ENCODE measurements around the gene MBD5. TPM values are rescaled to one million over a fixed set of nuclear protein-coding genes. Genes with fewer than 3 reads are reported as not detected.

MBD5 gene
- total RNA-seq, 1 donor: 25.1 TPM

DNA sequence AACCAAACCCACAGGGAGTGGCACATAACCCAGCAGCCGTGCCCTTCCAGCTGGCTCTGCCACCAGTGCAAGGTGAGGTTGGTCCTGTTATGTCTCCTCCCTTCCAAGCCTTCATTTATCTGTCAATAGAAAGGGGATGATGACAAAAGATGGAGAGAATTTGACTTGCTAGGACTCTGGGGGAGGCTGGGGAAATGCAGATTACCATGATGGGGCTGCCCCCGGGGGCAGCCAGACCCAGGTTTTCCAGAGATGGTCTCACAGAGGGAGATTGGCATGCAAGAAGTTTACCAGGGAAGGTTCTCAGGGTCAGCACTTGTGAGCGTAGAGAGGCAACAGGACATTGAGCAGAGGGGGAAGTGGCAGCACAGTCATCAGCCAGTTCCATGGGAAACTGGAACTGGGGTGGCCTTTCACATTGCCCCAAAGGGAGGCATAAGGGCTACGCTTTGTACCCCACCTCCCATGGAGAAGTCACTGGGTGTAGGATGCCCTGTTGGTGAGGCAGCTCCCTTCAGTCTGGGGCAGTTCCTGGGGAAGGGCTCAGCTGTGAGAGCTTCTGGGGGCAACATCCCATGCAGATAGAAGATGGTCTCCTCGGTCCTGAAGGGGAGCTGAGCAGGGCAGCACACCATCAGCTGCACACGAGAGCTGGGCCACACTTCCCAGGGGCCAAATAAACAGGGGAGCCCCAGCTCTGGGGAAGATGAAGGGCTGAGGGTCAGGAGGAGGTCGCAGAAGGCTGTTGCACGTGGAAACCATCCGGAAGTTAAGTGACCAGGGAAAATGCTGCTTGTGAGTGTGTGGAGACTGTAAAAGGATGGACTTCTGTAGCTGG, 505.8 kb downstream of the MBD5 start:
- no peaks in the 10 kb centered on the region for H3K27me3 ChIP-seq (ENCODE audit: insufficient read depth, low read length)
- no peaks in the 10 kb centered on the region for H3K9me3 ChIP-seq (ENCODE audit: low read depth, low read length)
- peaks cover 45% of the 10 kb centered on the region for H3K4me1 ChIP-seq (ENCODE audit: insufficient read depth, low read length)
- H3K4me3 ChIP-seq (ENCODE audit: low read length): no peak overlapping the region

DNA sequence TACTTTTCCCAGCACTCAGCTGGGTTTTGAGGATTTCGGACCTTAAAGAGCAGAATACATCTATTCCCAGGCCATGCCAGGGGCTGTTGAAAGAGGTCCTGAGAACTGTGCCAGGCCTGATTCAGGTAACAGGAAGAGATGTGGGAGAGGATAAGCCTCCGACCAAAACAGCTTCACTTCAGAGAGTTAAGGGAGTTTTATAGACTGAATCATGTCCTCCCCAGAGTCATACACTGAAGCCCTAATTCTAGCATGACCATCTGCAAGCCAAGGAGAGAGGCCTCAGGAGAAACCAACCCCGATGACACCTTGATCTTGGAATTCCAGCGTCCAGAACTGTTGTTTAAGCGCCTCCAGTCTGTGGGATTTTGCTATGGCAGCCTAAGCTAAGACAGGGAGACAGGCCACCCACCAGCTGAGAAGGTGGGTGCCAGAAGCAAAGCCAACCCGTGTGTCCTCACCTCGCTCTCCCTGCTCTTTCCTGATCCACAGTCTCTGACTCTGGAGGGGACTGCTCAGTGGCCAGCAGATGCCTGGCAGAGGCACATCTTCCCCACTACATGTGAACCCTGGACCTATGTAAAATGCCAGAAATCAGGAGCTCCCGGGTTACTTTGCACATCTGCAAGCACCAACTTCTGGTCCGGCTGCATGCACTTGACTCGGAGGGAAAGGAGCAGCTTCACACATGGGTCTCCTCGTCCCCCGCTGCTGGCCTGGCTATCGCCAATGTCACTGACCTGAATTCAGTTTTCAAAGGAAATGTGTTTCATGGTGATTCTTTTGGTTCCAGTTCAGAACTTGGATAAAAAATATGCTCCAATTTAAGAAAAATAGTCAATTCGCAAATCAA, 506.8 kb downstream of the MBD5 start:
- H3K4me3 ChIP-seq (ENCODE audit: low read length): no peak overlapping the region
- peaks cover 43% of the 10 kb centered on the region for H3K4me1 ChIP-seq (ENCODE audit: insufficient read depth, low read length)
- H3K27me3 ChIP-seq (ENCODE audit: insufficient read depth, low read length): no peaks in the 10 kb centered on the region
- H3K9me3 ChIP-seq (ENCODE audit: low read depth, low read length): no peaks in the 10 kb centered on the region

DNA sequence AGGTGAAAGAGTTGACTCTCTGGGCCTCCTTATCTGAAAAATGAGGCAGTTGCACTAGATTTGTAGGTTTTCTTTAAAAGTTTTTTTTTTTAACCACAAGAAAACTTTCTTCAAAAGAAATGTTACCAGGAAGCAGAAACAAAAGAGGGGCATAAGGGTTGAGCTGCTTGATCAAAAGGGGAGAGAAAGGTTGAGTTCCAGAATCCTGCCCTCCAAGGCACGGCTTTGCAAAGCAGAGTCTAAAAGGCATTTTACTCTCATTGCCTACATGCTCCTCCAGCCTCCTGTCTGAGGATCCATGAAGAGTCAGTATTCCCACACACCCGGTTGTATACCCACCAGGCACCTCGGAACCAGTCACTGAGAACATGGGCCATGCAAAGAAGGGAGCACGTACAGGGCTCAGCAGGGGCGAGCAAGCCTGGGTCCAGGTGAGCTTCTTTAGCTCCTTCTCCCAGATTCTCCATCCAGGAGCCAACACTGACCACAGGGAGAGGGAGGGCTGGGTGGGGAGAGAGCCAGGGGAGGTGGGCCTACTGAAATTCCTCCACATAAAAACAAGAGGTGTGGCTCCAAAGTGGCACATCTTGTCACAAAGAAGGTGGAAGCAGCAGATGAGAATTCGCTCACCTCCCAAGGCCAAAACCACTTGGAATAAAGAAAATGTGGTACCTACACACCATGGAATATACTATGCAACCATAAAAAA, 507.6 kb downstream of the MBD5 start:
- peaks cover 35% of the 10 kb centered on the region for H3K4me1 ChIP-seq (ENCODE audit: insufficient read depth, low read length)
- no peaks in the 10 kb centered on the region for H3K9me3 ChIP-seq (ENCODE audit: low read depth, low read length)
- no peak overlapping the region for H3K4me3 ChIP-seq (ENCODE audit: low read length)
- no peaks in the 10 kb centered on the region for H3K27me3 ChIP-seq (ENCODE audit: insufficient read depth, low read length)

DNA sequence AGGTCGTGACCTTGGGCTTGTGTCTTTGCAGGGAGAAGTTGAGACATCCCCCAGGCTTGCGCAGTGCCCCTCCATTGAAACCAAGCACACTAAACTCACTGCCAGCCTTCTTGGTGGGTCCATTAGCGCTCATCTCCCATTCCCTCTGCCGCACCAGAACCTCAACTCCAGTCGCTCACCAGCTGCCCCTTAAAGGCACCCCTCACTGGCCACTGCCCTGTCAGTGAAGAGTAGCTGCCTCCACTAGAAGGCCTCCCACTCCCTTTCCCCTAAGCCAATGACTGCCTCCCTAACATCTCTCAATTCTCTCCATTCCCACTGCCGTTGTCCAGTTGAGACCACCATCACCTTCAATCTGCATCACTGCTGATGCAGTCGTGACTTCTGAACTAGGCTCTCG, 508.9 kb downstream of the MBD5 start:
- Histone ChIP-seq H3K9me3 (ENCODE audit: low read depth, low read length) (no peaks in the 10 kb centered on the region), H3K4me1 (ENCODE audit: insufficient read depth, low read length) (peaks cover 28% of the 10 kb centered on the region), H3K4me3 (ENCODE audit: low read length) (no peak overlapping the region), H3K27me3 (ENCODE audit: insufficient read depth, low read length) (no peaks in the 10 kb centered on the region)

DNA sequence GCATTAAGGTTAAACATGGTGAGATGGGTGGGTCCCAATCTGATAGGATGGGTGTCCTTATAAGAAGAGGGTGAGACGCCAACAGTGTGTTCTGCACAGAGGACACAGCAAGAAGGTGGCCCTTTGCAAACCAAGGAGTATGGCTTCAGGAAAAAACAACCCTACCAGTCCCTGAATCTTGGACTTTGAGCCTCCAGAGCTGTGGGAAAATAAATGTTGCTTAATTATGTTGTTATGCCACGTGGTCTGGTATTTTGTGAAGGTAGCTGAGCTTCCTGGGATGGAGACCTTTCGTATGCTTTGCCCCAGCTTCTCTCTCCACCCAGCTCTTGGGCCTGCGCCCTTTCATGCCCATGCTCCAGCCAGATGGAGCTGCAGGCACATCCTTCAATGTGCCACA, 509.5 kb downstream of the MBD5 start:
- Histone ChIP-seq H3K4me1 (ENCODE audit: insufficient read depth, low read length) (peaks cover 23% of the 10 kb centered on the region), H3K27me3 (ENCODE audit: insufficient read depth, low read length) (no peaks in the 10 kb centered on the region), H3K4me3 (ENCODE audit: low read length) (no peak overlapping the region), H3K9me3 (ENCODE audit: low read depth, low read length) (no peaks in the 10 kb centered on the region)

DNA sequence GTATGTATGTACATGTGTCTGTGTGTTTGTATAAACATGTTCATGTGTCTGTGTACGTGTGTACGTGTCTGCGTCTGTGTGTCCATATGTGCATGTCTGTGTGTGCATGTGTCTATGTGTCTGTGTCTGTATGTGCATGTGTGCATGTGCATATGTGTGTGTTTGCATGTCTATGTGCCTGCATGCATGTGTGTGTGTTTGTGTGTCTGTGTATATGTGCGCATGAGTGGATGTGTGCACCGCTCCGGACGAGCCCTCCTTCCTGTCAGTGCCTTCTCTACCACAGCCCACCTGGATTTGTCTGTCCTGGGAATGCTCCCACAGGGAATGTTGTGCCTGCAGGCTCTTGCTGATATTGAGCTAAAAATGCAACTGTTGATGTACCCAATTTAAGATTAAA, 510.3 kb downstream of the MBD5 start:
- H3K4me1 ChIP-seq (ENCODE audit: insufficient read depth, low read length): peaks cover 17% of the 10 kb centered on the region
- no peaks in the 10 kb centered on the region for H3K27me3 ChIP-seq (ENCODE audit: insufficient read depth, low read length)

DNA sequence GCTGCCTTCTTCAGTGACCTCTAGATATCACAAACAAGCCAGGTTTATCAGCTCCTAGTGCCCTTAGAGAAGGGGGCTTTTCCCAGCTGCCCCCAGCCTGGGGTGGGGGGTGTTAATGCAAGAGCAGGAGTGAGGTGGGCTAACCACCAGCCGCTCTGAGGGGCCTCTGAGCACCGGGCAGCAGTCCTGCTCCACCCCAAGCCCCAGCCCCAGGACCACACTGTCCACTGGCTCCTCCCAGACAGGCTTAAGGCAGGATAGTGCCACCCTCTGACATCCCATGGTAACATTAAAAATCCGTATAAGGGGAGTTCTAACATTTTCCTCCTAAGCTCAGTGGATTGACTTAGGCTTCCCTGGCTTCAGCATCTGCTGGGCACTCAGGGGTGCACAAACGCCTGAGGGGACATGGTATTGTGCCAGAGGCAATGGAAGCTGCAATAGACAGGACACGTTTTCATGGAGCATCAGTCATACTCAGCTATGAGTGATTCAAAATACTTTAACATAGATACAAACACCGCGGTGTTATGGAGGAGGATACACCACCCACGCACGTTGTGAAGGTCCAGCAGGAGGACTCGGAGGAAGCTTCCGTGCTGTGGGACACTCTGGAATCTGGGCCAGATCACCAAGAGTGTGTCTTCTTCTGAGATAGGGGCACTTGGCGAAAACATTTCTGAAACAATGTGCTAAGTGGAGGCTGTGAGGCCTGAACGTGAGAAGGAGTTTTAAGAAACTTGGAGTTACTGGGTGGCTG, 511.0 kb downstream of the MBD5 start:
- H3K9me3 ChIP-seq (ENCODE audit: low read depth, low read length): no peaks in the 10 kb centered on the region
- no peaks in the 10 kb centered on the region for H3K27me3 ChIP-seq (ENCODE audit: insufficient read depth, low read length)
- H3K4me3 ChIP-seq (ENCODE audit: low read length): no peak overlapping the region
- H3K4me1 ChIP-seq (ENCODE audit: insufficient read depth, low read length): peaks cover 11% of the 10 kb centered on the region

More for the DNA sequence above, 510.3 kb downstream of the MBD5 start:
- H3K4me3 ChIP-seq (ENCODE audit: low read length): no peak overlapping the region
- H3K9me3 ChIP-seq (ENCODE audit: low read depth, low read length): no peaks in the 10 kb centered on the region

DNA sequence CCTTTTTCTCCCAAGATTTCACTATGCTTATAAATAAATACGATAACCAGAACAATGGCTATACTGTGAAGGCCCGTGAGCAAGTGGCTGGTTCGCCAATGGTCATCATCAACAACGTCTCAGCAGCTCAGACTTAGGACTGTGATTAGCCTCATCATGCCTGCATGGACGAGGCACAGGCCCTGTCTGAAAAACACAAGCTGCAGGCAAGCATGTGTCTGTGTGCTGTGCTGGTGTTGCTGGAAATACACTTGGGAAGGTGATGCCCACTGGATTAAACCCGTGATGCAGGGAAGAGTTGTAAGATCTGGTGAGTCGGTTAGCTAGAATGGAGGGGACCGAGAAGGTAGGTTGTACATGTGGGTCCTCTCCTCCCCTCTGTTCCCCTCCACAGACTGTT, 512.1 kb downstream of the MBD5 start:
- no peaks in the 10 kb centered on the region for H3K27me3 ChIP-seq (ENCODE audit: insufficient read depth, low read length)
- no peak overlapping the region for H3K4me3 ChIP-seq (ENCODE audit: low read length)
- no peaks in the 10 kb centered on the region for H3K9me3 ChIP-seq (ENCODE audit: low read depth, low read length)
- no peaks in the 10 kb centered on the region for H3K4me1 ChIP-seq (ENCODE audit: insufficient read depth, low read length)

DNA sequence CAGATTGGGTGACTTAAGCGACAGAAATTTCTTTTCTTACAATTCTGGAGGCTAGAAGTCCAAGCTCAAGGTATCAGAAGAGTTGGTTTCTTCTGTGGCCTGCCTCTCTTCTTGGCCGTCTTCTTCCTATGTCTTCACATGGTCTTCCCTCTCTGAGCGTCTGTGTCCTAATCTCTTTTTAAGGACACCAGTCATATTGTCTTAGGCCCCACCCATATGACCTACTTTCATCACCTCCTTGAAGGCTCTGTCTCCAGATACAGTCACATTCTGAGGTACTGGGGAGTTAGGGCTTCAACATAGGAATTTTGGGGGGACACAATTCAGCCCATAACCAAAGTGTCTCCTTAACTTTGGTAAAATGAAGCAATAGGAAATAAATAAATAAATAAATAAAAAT, 512.8 kb downstream of the MBD5 start:
- Histone ChIP-seq H3K4me3 (ENCODE audit: low read length) (no peak overlapping the region), H3K9me3 (ENCODE audit: low read depth, low read length) (no peaks in the 10 kb centered on the region)

DNA sequence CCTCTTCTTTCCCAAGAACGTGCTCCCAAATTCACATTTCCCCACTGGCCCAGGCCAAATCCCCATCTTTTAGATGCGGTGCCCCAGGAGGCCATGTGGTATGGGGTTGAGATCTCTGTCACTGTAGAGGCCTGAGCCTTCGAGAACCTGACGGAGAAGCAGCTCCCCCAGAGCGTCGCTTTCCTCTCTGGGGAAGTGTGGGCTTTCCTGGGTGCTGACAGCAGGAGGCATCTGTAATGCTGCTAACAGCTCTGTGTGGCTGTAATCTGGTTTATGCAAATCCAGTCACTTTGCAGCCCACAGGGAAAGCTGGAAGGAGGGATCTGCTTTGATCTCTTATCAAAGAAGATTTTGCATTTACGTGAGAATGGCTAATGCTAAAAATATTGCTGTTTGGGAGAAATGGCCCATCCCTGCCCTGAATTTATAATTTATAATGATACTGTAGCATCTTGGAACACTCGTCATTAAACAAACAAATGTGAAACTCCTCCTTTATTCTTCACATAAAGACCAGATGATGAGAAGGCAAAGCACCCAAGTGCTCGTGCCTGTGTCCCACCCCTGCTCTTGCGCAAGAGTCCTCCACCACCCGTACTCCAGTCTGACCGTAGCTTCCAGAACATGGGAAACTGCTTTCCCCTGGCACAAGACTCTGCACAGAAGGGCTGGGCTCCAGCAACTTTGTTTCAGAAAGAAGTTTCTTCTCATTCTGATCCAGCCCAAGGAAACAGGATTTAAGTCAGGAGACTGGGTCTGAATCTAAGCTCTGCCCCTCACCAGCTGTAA, 513.7 kb downstream of the MBD5 start:
- Histone ChIP-seq H3K9me3 (ENCODE audit: low read depth, low read length) (no peaks in the 10 kb centered on the region), H3K4me3 (ENCODE audit: low read length) (no peak overlapping the region), H3K27me3 (ENCODE audit: insufficient read depth, low read length) (no peaks in the 10 kb centered on the region), H3K4me1 (ENCODE audit: insufficient read depth, low read length) (no peaks in the 10 kb centered on the region)

More for the DNA sequence above, 512.8 kb downstream of the MBD5 start:
- H3K27me3 ChIP-seq (ENCODE audit: insufficient read depth, low read length): no peaks in the 10 kb centered on the region
- H3K4me1 ChIP-seq (ENCODE audit: insufficient read depth, low read length): no peaks in the 10 kb centered on the region

DNA sequence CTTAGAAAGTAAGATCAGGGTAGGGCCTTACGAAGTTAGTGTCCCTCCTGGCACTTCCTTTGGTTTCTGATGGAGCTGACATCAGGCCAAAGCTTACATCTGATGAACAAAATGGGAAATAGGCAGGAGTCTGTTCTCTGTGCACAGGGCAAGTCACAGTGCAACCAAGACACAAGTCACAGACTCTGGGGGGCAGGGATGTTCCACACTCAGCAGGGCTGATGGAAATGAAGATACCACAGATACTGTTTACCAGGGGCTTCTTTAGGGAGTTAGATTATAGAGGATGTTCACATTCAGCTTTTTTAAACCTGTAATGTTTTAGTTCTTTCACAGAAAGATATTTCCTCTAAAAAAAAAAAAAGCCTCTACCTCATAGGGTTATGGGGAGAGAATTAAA, 517.5 kb downstream of the MBD5 start:
- H3K4me1 ChIP-seq (ENCODE audit: insufficient read depth, low read length): peaks cover 14% of the 10 kb centered on the region

DNA sequence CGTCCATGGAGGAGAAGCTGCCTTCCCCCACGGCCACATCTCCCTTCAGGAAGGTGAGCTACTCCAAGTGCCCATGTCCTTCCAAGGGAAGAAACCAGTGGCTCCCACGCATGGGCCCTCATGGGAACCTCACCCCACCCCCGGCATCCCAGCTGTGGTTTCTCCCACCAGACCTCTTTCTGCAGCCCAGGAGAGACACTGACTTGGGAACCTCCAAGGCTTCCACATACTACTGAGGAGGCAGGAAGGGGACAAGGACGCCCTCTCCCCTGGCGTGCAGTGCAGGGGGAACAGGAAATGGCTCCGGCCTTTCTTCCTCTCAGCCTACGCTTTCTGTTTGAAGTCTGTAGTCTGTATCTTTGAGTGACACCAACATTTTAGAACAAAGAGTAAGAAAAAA, 519.1 kb downstream of the MBD5 start:
- Histone ChIP-seq H3K9me3 (ENCODE audit: low read depth, low read length) (no peaks in the 10 kb centered on the region), H3K4me1 (ENCODE audit: insufficient read depth, low read length) (peaks cover 18% of the 10 kb centered on the region), H3K4me3 (ENCODE audit: low read length) (no peak overlapping the region), H3K27me3 (ENCODE audit: insufficient read depth, low read length) (no peaks in the 10 kb centered on the region)

More for the DNA sequence above, 517.5 kb downstream of the MBD5 start:
- H3K27me3 ChIP-seq (ENCODE audit: insufficient read depth, low read length): no peaks in the 10 kb centered on the region
- H3K4me3 ChIP-seq (ENCODE audit: low read length): no peak overlapping the region
- H3K9me3 ChIP-seq (ENCODE audit: low read depth, low read length): no peaks in the 10 kb centered on the region

DNA sequence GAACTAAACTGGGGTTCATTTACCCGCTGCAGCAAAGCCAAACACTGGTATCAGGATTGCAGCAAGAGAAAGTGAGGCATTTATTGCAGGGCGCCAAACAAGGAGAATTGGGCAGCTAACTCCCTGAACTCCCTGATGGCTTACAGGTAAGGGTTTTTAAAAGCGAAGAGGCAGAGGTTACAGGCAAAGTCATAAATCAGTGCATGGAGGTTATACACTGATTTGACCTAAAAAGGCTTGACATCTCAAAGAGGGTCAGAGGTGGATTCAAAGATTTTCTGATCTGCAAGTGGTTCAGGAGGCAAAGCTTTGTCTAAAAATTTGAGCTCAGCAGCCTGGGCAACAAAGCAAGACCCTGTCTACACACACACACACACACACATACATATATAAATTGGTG, 520.9 kb downstream of the MBD5 start:
- no peaks in the 10 kb centered on the region for H3K9me3 ChIP-seq (ENCODE audit: low read depth, low read length)
- H3K4me1 ChIP-seq (ENCODE audit: insufficient read depth, low read length): peaks cover 36% of the 10 kb centered on the region
- H3K27me3 ChIP-seq (ENCODE audit: insufficient read depth, low read length): no peaks in the 10 kb centered on the region
- H3K4me3 ChIP-seq (ENCODE audit: low read length): no peak overlapping the region

DNA sequence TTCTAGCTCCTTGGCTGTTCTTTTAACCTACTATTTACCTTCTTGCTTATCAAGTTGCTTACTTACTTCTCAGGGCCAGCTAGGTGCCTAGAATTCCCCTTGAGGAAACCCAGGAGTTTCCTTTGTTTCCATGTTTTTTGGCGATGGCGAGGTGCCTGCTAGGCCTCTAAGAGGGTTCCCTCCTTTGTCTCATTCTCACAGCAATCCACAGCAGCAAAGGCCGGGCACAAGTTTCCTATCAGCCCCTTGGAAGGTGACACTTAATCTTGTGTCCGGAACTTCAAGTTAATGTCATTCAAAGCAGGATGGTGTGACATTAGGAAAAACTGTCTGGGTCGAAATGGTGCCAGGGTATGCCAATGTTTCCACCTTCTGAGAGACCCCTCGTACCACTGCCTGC, 521.7 kb downstream of the MBD5 start:
- no peak overlapping the region for H3K4me3 ChIP-seq (ENCODE audit: low read length)
- H3K27me3 ChIP-seq (ENCODE audit: insufficient read depth, low read length): no peaks in the 10 kb centered on the region
- H3K9me3 ChIP-seq (ENCODE audit: low read depth, low read length): no peaks in the 10 kb centered on the region
- H3K4me1 ChIP-seq (ENCODE audit: insufficient read depth, low read length): peaks cover 41% of the 10 kb centered on the region

Measured in mononuclear cell (primary cell).